GOT3 (cell line): ENCODE measurements around the gene FABP6.
A peak's percentile ranks its signal among the peaks of the same experiment; 100 is the strongest.
"Not testable (repeated sequence)": the region's sequence is repeated elsewhere in the genome, so short reads cannot be mapped to it uniquely, and the experiment has no call there.

Experiments
- DNase-seq: peaks from one replicate; lab custom pipeline; 2025; ENCODE audit warnings: mixed read lengths; lab: John Stamatoyannopoulos, UW

The FABP6 gene, protein sequence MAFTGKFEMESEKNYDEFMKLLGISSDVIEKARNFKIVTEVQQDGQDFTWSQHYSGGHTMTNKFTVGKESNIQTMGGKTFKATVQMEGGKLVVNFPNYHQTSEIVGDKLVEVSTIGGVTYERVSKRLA

DNA sequence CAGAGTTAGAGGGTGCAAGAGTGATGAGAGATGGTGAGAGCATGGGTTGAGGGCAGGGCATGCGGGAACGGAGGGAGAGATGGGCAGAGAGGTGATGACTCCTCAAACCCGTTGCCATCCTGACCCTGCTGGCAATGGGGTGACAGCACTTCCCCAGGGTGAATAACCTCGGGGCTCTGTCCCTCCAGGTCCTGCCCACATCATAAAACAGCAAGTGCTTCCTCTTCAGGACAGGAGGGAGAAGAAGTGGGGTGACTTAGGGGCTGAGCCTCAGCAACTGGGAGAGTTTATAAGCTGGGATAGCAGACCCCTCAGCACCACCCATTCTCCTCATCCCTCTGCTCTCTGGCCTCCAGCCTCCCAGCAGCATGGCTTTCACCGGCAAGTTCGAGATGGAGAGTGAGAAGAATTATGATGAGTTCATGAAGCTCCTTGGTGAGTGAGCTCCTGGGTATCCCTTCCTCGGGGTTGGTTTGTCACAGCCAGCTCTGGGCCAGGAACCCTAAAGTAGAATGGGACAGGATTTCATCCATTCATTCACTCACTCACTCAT is at the start of gene FABP6:
FABP6 (plus strand) TSS at position 317 of the 553 bp plus-strand sequence; CDS start at position 369, 52 bp downstream.
- DNase-seq = no peak

DNA sequence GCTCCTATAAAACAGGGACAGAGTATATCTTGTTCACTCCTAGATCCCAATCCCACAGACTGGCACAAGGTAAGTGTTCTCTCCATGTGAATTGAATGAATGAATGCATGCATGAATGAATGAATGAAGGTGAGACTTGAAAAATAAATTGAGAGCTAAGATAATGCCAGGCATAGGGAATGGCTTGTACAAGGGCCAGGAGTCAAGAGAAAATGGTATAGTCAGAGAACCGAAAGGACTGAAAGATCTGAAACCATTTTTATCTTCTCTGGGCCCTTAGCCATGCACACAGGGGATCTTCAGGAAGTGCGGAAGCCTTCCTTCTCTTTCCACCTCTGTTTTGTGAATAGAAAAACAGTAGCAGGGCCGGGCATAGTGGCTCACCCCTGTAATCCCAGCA is 48.4 kb upstream of the FABP6 start:
- DNase-seq = no peak

DNA sequence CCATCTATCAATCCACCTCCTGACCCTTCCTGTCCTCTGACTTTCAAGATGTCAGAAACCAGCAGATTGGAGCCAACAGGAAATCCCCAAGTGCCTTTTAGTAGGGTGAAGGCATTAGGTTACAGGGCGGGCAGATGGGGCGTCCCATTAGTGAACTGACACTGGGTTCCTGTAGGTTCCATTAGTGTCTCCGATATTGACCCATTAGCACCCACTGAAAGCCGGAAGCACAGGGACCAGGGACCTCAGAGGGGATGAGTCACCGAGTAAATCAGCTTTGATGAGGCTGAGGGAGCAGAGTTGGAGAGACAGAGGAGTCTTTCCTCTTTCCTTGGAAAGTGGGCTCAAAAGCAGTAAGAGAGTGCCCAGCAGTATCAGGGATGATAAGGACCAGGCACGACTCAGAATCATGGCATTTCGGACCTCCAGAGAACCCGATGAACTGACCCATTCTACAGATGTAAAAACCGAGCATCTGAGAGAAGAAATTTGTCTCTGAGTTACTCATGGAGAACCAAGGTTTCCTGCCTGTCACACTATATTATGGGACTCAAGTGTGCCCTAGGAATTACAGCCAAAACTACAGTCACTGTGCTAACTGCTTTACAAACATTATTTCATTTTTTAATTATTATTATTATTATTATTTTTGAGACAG is 47.2 kb upstream of the FABP6 start:
- DNase-seq = no peak

DNA sequence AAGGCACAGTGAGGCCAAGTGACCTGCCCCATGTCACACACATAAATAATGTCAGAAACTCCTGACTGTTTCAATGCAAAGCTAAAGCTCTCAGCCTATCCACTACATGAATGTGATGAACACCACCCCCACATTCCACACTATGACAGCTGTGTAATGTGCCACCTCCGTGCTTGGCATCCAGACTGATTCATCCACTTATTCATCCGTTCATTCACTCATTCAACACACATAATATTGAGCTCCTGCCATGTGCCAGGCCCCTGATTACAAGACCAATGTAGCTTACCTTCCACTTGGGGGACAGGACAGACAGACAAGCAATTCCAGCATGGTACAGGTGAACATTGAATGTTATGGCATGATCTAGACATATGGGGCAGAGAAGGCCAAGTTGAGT is 46.2 kb upstream of the FABP6 start:
- DNase-seq = no peak

DNA sequence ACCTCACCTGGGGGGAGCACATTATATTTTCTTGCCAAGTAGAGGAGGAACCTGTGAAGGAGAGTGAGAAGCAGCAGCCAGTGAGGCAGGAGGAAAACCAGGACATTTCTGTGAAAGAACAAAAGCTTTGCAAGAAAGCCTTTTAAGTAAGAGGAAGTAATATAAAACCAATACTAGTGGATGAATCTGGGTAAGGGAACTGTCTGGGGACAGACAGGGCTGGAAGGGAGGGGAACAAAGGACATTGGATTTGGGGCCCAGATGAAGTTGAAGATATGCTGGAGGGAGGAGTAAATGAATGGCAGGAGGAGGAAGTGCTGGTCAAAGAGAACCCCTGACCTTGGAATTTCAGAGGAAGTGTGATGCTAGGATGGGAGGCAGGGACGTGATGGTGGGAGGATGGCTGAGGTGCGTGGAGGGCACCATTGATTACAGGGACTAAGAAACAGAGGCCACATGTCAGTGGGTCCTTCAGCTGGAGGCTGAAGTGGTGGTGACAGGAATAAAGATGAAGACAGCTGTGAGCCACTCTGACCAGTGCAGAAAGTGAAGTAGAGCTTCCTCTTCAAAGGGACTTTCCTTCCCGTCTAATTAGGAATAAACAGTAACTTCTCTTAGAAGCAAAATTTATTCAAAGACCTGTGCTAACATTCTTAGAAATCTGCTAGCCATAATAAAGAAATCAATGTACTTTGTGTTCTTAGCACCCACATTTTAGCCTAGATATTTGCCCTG is 43.5 kb upstream of the FABP6 start:
- DNase-seq = no peak

DNA sequence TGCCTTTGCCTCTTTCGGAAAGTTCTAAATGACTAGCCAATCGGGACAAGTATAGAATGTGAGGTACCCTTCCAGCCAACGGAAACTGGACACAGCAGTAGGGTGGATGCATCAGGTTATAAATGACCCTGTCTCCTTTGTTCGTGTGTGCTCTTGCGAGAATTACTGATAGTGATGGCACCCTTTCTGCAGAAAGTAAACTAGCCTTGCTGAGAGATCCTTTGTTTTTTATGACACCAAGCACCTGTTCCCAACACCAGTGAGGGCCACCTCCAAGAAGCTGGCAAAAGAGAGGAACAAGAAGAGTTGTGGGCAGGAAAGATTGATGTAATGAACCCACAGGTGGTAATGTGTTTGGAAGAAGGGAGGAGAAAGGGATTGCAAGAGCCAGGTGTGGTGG is 42.8 kb upstream of the FABP6 start:
- no peak for DNase-seq

DNA sequence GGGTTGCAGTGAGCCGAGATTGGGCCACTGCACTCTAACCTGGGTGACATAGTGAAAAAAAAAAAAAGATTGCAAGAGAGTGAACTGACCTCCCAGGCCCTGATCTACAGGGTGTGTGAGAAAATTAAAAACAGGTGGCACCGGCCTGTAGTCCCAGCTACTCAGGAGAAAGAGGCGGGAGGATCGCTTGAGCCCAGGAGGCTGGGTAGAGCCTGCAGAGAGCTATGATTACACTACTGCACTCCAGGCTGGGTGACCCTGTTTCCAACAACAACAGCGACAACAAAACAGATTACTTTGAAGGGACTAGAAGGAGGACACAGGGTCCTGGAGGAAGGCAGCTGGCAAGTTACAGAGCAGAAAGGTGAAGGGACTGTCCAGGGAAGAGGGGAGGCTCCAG is 42.2 kb upstream of the FABP6 start:
- no peak for DNase-seq

DNA sequence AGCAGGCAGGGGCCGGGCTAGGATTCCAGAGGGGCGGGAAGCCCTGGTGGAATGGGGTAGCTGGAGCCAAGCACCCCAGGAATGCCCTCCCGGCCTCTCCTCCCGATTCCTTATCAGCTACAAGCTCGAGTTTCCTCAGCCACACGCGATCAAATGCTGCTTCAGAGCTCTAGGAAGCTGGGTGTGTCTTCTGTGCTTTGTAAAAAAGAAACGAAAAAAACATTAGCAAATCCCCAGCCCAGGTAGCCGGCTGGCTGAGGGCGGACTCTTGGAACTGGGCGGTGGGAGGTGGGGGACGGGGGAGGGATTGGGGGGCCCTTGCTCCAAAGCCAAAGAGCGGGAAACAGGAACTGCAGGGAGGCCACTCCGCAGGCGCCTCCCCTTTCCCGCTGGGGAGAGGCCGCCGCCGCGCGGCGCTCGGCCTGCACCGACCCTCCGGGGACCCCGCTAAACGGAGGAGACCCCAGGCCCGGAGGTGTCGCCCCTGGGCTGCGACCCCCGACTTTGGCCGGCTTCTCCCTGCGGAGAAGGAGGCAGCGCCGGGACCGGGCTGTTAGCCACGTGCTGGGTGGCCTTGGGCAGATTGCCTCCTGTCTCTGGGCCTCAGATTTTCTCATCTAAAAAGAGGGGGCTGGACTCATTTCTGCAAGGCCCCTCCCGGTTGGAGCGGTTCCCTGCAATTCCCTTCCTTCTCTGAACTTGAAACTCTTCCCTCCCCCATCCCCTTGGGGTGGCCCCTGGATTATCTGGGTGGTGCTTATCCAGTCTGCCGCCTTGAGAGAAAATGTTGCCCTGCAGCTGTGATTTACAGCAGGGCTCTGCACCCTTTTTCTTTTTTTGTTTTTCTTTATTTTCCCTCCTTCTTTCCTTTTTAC is 40.9 kb upstream of the FABP6 start:
- DNase-seq = no peak

DNA sequence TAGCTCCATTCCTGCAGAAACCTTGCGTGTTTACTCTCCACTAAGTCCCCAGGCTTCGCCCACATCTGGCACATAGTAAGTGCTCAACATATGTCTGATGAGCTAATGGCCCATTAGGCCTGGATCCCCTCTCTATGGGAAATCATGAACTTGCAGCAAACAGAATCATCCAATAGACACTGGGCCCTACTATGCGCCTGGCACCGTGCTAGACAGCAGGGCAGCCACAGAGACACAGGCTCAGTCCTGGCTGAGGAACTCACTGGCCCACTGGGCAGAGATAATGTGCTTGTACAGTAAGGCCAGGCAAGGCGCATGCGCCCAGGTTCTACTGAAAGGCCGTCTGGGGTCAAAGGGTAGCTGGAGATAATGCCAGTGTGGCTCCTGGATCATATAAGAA is 36.9 kb upstream of the FABP6 start:
- no peak for DNase-seq

DNA sequence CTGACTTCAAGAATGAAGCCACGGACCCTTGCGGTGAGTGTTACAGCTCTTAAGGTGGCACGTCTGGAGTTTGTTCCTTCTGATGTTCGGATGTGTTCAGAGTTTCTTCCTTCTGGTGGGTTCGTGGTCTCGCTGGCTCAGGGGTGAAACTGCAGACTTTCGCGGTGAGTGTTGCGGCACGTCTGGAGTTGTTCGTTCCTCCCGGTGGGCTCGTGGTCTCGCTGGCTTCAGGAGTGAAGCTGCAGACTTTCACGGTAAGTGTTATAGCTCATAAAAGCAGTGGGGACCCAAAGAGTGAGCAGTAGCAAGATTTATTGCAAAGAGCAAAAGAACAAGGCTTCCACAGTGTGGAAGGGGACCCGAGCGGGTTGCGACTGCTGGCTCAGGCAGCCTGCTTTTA is 36.2 kb upstream of the FABP6 start:
- not testable (repeated sequence) for DNase-seq

DNA sequence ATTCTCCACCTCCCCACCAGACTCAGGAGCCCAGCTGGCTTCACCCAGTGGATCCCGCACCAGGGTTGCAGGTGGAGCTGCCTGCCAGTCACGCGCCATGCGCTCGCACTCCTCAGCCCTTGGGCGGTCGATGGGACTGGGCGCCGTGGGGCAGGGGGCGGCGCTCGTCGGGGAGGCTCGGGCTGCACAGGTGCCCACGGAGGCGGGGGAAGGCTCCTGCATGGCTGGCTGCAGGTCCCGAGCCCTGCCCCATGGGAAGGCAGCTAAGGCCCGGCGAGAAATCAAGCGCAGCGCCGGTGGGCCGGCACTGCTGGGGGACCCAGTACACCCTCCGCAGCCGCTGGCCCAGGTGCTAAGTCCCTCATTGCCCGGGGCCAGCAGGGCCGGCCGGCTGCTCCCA is 35.5 kb upstream of the FABP6 start:
- DNase-seq = not testable (repeated sequence)

DNA sequence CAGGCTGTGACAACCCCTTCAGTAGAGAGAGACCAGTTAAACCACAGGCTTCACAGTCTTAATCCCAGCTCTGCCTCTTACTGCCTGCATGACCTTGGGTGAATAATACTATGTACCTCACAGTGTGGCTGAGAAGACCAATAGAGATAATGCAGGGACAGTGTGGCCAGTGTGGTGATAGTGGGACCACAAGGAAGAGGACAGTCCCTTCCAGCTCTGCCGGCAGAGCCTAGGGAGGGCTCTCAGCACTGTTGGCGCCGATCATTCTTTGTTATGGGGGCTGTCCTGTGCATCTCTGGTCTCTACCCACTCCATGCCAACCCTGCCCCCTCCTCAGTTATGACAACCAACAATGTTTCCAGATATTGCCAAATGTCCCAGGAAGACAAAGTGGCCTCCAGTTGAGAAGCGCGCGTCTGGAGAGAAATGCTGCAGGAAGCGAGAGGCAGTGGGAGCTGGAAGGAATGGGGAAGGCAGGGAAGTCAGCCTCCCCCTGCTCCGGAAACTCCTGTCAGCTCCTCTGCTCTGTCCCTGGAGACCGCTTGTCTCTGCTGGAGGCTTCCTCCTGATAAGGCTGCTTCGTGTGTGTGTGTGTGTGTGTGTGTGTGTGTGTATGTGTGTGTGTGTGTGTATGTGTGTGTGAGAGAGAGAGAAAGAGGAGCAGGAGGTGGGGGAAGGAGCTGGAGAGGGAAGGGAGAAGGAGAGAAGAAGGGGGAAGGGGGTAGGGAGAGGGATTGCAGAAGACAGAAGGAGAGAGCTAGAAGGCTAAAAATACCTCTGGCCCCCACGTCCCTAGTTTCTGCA is 31.8 kb upstream of the FABP6 start:
- no peak for DNase-seq

DNA sequence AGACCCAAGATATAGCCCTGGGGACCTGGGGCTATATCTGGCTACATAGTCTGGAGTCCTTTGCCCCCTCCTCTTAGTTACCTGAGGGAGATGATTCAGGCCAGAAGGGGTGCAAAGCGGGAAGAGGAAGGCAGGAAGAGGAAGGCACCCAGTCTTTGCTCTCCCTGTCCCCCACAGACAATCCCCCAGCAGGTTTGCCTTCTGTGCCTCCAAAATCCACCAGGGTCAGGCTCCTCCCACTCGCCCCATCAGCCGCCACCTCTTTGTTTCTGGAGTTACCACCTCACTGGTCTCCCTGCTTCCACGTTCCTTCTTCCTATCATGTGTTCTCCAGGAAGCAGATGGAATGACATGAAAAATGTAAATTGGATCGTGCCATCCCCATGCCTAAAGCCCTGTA is 31.2 kb upstream of the FABP6 start:
- no peak for DNase-seq

DNA sequence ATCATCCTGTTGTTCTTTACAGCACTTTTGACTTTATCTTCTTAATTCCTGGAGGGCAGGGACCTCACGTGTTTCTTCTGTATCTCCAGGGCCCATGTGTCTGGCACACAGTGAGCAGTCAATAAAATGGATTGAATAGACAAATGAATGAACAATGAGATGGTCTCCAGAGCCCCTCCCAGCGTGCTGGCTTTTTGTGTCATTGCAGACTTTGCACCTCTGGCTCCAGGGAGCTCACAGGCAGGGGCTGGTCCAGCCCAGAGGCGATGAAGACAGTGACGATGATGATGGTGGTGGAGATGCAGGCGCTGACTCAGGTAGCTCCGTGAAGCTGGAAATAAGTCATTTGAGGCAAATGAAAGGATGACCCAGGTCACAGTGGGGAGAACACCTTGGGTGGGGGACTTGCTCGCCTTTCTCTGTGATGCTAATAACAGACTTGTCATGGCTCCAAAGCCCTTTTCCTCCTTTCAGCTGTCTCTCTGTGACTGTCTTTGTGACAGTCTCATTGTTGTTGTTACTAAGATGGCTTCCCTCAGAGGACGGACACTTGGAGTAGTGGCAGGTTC is 30.4 kb upstream of the FABP6 start:
- no peak for DNase-seq

DNA sequence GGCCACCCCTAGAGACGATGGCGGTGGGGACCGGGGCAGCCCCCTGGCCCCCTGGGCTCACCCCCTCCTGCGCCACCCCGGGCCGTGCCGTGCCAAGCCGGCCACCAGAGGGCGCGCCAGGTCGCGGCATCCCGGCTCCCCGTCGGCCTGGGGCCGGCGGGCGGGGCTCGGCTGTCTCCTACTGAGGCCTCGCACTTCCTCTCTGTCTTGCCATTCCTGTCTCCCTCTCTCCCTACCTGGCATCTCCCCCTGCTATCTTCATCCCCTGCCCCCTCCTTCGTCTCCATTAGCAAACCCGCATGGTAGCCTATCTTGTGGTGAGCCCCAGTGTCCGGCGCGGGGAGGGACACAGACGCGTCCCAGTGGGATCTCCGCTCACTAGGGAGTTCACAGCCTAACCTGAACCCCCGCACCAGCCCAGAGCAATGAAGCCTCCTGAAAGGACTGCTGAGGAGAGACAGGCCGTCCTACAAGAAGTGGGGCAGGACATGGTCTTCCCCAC is 29.8 kb upstream of the FABP6 start:
- DNase-seq = peak; percentile 38

DNA sequence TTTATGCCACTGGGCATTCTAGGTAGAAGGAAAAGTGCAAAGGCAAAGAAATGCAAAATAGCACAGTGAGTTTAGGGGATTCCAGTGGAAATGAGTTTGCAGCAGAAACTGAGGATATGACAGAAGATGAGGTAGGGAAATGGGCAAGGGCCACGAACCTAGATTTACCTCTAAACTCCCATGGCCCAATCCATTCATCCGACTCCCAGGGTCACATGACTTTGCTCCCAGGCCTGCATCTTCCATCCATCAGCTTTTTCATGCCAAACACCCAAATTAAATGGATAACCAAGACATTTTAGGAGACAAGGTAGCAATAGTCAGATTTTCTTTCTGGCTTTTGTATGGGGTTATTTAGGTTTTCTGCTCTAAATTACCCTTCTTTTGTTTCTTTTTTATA is 22.2 kb upstream of the FABP6 start:
- DNase-seq = no peak

DNA sequence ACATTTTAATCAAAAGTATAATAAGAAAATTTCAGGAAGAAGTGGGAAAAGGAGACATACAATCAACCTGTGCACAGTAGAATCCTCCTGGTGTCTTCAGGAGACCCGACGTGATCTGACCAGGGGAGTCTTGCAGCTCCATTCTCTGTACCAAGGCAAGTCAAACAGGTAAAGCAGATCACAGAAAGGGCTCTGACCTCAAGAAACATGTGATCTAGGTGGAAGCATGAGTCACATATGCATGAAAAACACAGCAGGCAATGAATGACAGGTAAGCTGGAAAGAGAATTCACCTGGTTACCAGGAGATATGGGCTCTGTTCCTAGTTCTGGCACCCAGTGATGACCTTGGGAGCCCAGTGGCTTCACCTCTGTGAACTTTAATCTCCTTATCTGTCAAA is 19.4 kb upstream of the FABP6 start:
- DNase-seq = no peak

DNA sequence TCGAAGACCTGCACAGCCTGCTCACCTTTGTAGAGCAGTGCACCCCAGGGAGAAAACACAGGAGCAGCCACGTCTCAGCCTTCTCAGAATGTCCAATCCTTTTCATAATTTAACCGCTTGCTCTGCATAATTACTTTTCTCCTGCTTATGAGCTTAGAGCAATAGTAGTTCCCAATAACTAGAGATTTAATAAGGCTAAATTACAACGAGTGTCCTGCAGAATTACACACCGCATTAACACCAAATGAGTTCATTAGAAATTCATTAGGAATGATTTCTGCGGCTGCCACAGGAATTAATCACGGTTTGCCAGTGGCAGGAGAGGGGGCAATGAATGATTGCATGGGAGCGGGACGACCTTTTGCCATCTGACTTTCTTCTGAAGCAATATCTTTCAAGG is 18.7 kb upstream of the FABP6 start:
- DNase-seq = no peak

DNA sequence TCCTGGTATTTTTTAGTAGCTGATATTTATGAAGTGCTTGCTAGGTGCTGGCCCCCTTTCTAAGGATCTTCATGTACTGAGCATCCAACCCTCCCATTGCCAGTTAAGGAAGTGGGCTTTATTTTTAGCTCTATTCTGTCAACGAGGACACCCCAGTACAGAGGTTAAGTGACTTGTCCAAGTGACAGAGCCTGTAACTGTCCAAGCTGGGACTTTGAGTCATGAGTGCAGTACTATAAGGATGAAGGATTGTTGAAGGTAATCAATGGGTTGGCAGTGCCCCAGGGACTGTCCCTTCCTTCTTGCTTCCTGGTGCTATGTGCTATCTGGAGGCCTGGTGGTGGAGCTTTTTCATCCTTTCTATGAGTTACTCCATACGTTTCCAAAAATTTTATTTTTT is 18.0 kb upstream of the FABP6 start:
- no peak for DNase-seq

DNA sequence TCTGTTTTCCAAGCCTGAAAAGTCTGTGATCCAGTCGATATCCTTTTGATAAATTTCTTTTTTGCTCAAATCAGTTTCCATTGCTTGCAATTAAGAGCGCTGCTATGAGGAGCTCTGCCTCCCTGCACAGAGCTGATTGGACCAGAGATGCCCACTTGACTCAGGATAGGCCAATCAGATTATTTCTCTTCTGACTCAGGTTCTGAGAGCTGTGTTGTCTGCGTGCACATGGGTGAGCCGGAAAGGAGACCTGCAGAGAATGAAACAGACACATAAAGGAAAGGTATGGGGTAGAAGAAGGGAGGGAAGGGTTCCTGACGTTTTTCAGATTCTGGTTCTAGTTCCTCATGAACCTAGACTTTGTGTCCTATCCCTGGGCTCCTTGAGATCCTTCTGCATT is 15.8 kb upstream of the FABP6 start:
- DNase-seq = no peak

DNA sequence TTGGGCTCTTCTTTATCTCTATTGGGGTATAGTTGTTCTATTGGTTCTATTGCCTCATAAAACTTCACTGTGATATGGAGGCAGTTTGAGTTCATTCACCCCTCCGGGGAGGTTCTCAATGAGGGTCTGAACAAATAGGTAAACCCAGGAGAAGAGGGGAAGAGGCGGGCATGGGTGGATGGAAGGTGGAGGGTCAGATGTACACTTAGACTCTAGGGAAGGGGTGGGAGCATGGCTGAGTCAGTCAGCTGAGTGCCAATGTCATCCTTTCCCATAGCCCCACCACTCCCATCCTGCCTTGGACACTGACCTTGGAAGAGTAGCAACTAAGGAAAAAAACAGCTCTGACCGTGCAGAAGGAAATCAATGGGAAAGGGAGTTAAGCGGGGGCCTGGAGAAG is 9.9 kb upstream of the FABP6 start:
- no peak for DNase-seq
